NCI-H2081 (cell line): ENCODE results near the gene PLTP.

Experiments
- DNase-seq, 2 experiments: peaks; one replicate each; lab custom pipeline; 2025; lab: John Stamatoyannopoulos, UW

The PLTP gene

GRCh38 chr20:45873409-45874103, 38.4 kb downstream of the PLTP start:
- no peak for DNase-seq

GRCh38 chr20:45872626-45873025, 39.3 kb downstream of the PLTP start:
- DNase-seq = no peak

- no peak for DNase-seq
These were observed 44.2 kb downstream of the PLTP start for GRCh38 chr20:45867819-45868176.

- no peak for DNase-seq
These were observed 44.7 kb downstream of the PLTP start for GRCh38 chr20:45867136-45867818.

- DNase-seq = no peak
These were observed 45.5 kb downstream of the PLTP start for GRCh38 chr20:45866454-45866853.

- peak; percentile 21 to 30 for DNase-seq
These were observed 48.1 kb downstream of the PLTP start for GRCh38 chr20:45863543-45864470.

GRCh38 chr20:45861221-45862075, 50.5 kb downstream of the PLTP start:
- DNase-seq = peak; percentile 25 to 45

GRCh38 chr20:45860560-45861220, 51.3 kb downstream of the PLTP start:
- DNase-seq = no peak

- DNase-seq = no peak
These were observed 52.0 kb downstream of the PLTP start for GRCh38 chr20:45859916-45860315.

- DNase-seq = peak; percentile 12 to 57
These were observed 54.1 kb downstream of the PLTP start for GRCh38 chr20:45857882-45858216.

GRCh38 chr20:45857114-45857881, 54.7 kb downstream of the PLTP start, which contains the start of the genes ACOT8 and ZSWIM3:
TSS of gene ACOT8 (minus strand) at chr20:45857392. CDS start at chr20:45857315, 77 bp downstream.
TSS of gene ZSWIM3 (plus strand) at chr20:45857614. CDS start at chr20:45857826, 212 bp downstream.
- DNase-seq = peak; percentile 99 to 100

GRCh38 chr20:45853484-45853883, 58.5 kb downstream of the PLTP start:
- no peak for DNase-seq

GRCh38 chr20:45852326-45852725, 59.6 kb downstream of the PLTP start:
- no peak for DNase-seq

- DNase-seq = no peak
These were observed 60.5 kb downstream of the PLTP start for GRCh38 chr20:45851501-45851900.

- DNase-seq = no peak
These were observed 61.0 kb downstream of the PLTP start for GRCh38 chr20:45850926-45851325.

GRCh38 chr20:45850238-45850637, 61.7 kb downstream of the PLTP start:
- no peak for DNase-seq

GRCh38 chr20:45848969-45849582, 62.9 kb downstream of the PLTP start:
- DNase-seq = no peak
